ENCODE results near the gene KCMF1.
"Not testable (repeated sequence)": the region's sequence is repeated elsewhere in the genome, so short reads cannot be mapped to it uniquely, and the experiment has no call there.

The KCMF1 gene

GRCh38 chr2:84970868-84971509, at the start of gene KCMF1:
Gene KCMF1, plus strand, starts transcription at chr2:84971161. Its CDS starts 291 bp downstream, at chr2:84971452.
- DNase-seq (ENCODE audit: low read depth, low spot score), result peak; percentile 87

GRCh38 chr2:84923009-84923408, 48.0 kb upstream of the KCMF1 start:
- no peak for DNase-seq (ENCODE audit: low read depth, low spot score)

GRCh38 chr2:84924173-84925106, 46.5 kb upstream of the KCMF1 start:
- peak; percentile 39 for DNase-seq (ENCODE audit: low read depth, low spot score)

- no peak for DNase-seq (ENCODE audit: low read depth, low spot score)
Measured at GRCh38 chr2:84925336-84925723, 45.6 kb upstream of the KCMF1 start.

GRCh38 chr2:84925724-84926376, 45.1 kb upstream of the KCMF1 start:
- DNase-seq (ENCODE audit: low read depth, low spot score), result peak; percentile 96

- DNase-seq (ENCODE audit: low read depth, low spot score), result no peak
Measured at GRCh38 chr2:84927275-84927627, 43.7 kb upstream of the KCMF1 start.

- DNase-seq (ENCODE audit: low read depth, low spot score), result no peak
Measured at GRCh38 chr2:84931384-84931821, 39.6 kb upstream of the KCMF1 start.

DNA sequence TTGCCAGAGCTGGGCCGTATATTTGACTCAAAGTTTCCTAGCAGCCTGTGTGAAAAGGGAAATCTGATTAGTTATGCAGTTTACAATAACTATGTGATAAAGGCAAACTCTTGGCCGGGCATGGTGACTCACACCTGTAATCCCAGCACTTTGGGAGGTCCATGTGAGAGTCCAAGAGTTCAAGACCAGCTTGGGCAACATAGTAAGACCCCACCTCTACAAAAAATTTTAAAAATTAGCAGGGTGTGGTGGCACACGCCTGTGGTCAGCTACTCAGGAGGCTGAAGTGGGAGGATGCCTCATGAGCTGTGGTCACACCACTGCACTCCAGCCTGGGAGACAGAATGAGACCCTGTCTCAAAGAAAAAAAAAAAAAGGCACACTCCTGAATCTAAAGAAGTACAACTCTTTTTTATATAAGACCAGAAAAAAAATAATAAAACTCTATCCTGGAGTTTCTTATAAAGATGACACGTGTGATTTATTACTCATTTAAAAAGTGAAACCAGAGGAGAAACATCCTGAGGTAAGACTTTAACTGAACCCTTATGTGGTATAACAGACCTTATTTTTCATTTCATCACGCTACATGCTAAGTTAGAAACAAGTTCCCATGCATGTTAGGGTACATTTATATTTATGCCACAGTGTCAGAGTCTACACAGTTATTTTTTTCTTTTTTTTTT, 32.6 kb upstream of the KCMF1 start:
- DNase-seq (ENCODE audit: low read depth, low spot score), result no peak

- DNase-seq (ENCODE audit: low read depth, low spot score), result no peak
Measured at GRCh38 chr2:84939426-84940087, 31.4 kb upstream of the KCMF1 start.

- no peak for DNase-seq (ENCODE audit: low read depth, low spot score)
Measured at GRCh38 chr2:84940088-84940470, 30.9 kb upstream of the KCMF1 start.

DNA sequence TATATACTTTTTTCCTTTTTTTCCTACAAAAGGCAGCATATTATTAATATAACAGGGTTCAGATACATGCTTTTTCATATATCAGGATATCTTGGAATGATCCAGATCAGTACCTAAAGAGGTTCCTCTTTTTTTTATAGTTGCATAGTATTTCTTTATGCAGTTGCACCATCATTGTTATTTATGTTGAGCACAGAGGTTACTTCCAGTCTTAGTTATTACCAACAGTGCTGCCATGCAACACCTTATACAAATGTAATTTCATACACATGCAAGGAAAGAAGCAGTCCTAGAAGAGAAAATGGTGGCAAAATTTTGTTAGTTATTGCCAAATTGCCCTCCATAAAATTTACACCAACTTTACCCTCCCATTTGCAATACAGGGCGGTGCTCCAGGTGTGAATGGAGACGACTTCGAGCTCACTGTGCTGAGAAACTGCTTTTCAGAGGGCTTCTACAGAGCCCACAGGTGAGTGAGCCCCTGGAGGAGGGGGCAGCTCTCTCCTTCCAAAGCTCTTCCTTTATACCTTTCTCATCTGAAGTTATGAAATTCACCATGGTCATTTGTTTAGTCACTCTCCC, 30.0 kb upstream of the KCMF1 start:
- no peak for DNase-seq (ENCODE audit: low read depth, low spot score)

GRCh38 chr2:84942166-84942565, 28.8 kb upstream of the KCMF1 start:
- no peak for DNase-seq (ENCODE audit: low read depth, low spot score)

DNA sequence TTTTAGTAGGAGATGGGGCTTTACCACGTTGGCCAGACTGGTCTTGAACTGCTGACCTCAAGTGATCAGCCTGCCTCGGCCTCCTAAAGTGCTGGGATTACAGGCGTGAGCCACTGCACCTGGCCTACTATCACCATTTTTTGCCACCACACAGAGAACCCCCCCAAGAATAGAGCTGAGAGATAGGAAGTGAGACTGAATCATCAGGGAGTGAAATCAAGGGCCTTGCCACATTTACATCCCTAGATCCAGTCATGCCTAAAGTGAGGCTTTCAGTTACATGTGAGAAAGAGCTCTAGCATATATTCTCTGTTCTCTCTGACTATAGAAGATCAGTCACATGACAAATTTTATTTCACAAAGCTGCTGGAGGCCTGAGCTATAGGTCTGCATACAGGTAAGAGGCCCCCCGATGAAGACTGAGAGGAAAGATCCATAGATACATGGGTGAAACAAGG, 28.0 kb upstream of the KCMF1 start:
- DNase-seq (ENCODE audit: low read depth, low spot score), result no peak

DNA sequence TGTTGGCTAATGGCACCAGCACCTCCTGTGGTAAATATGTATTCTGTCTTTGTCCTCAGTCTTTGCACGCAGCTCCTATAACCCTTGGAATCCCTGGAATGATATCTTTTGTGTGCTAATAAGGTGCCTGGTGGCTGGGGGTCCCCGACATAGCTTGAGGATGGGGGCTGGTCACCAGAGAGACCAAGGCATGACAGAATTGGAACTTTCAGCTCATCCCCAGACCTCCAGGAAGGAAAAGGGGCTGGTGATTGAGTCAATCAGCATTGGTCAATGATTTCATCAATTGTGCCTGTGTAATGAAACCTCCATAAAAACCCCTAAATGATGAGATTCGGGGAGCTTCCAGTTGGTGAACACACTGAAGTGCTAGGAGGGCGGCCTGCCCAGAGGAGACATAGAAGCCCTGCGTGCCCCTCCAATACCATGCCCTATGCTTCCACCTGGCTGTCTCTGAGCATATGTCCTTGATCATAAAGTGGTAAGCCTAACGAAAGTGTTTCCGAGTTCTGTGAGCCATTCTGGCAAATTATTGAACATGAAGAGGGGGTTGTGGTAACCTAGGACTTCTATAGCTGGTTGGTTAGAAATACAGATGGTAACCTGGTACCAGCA, 26.6 kb upstream of the KCMF1 start:
- DNase-seq (ENCODE audit: low read depth, low spot score), result no peak

- DNase-seq (ENCODE audit: low read depth, low spot score), result not testable (repeated sequence)
Measured at GRCh38 chr2:84945838-84946203, 25.1 kb upstream of the KCMF1 start.

DNA sequence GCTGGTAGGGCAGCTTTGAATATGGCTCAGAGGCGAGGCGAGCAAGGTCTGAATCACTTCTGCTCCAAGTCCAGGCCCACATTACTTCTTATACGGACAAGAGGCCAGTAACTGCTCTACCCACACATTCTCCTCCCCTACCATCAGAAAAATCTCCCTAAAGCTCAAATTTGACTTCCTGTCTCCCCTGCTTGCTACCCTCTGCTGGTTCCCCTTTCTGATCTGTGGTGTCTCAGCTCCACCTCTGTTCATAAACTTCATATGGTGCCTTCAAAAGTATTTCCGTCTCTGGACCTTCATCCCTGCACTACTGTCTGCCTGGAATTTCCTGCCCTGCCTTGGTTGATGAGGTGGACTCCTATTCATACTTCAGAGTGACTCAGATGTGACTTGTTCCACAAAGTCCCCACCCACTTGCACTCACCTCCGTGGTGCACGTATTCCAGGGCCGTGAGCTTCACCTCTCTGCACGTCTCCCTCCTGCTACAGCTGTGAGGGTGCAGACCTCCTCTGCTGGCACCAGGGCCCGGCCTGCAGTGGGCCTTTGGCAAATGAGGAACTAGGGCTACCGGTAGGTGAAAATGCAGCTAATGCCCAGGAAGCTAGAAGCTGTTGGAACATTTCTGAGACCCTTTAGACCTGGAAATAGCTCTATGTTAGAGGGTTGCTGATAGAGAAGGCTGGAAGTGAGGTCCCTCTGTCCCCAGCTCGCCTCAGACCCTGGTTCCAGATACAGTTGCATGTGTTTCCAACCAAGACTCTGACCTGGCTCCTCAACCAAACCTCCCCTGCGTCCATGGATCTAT, 24.6 kb upstream of the KCMF1 start:
- DNase-seq (ENCODE audit: low read depth, low spot score), result peak; percentile 67

GRCh38 chr2:84947010-84947593, 23.9 kb upstream of the KCMF1 start:
- DNase-seq (ENCODE audit: low read depth, low spot score), result no peak

DNA sequence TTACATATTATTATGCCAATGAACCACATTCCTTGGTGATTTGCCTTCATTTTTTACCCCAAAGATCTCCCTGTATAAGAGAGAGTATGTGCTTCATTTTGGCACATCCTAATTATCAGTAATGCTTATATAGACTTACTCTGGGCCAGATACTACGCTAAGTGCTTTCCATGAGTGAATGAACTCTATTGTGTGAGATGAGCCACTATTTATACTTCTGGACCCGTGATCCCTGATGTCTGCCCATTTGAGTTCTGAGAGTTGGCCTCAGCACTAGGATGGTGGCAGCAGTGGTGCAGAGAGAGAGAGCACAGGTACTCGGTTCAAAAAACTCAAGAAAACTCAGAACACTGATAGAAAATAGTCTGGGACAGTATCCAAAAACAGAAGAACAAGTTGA, 17.4 kb upstream of the KCMF1 start:
- DNase-seq (ENCODE audit: low read depth, low spot score), result no peak

GRCh38 chr2:84954329-84954728, 16.6 kb upstream of the KCMF1 start:
- DNase-seq (ENCODE audit: low read depth, low spot score), result no peak

All from astrocyte of the hippocampus (primary cell).